ENCODE data around the gene LAMA4. TPM values are rescaled to one million over a fixed set of nuclear protein-coding genes. Genes with fewer than 3 reads are reported as not detected.

LAMA4 gene
- total and polyA plus RNA-seq, 2 of the 13 experiments (the other 11 are each of a cell fraction or from before 2014, with no cell fraction given), result not detected

DNA sequence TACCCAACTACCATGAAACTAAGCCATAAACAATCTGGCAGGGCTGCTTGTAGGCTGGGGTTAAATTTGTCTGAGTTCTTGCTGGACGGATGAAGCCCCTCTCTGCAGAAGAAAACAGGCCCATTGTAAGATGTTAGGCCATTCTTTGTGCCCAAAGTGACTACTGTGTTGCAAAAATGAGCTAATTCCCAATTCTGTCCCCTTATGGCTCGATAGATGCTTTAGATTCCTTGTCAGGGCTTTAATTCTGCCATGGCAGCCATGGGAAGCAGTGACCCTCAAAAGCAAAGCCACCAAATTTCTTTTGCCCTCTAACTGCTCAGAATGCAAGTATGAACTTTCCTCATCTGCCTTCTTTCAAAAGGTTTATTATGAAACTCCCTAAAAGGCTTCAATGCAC is 45.2 kb downstream of the LAMA4 start:
- H3K4me1 ChIP-seq (ENCODE audit: insufficient read depth, low read length), result peaks cover 1% of the 10 kb centered on the region
- H3K4me3 ChIP-seq (replicated peaks in 1 of 3; ENCODE audit: insufficient read depth in 1 of 3, low read depth in 2 of 3, low read length in 3 of 3), result no peak overlapping the region
- H3K27me3 ChIP-seq (ENCODE audit: control insufficient read depth in 1 of 2, insufficient read depth in 2 of 2, low read length in 2 of 2), result no peaks in the 10 kb centered on the region
- in situ Hi-C loops (cut with HindIII; ENCODE audit: extremely low pct_ligation_motif_present, low pct_unique_long_range_greater_than_20kb) (no loop called here), intact Hi-C loops (cut with micrococcal nuclease; ENCODE audit: unreplicated experiment) (no loop called here)
- H2AFZ ChIP-seq (ENCODE audit: low read length), result no peak overlapping the region
- FAIRE-seq (no peak), DNase-seq (ENCODE audit: low spot score) (no peak), ATAC-seq (no peak)
- TF ChIP-seq ZNF891 (CRISPR knock-in tag; IDR thresholded peaks at IDR 0.05) (no peak), ARHGAP35 (CRISPR knock-in tag; IDR thresholded peaks at IDR 0.05; ENCODE audit: borderline replicate concordance) (no peak), ERF (CRISPR knock-in tag; IDR thresholded peaks at IDR 0.05) (no peak), NONO (IDR thresholded peaks at IDR 0.05) (no peak), NONO (CRISPR knock-in tag; conservative IDR thresholded peaks at IDR 0.05) (no peak), SIX1 (CRISPR knock-in tag; IDR thresholded peaks at IDR 0.05; ENCODE audit: borderline replicate concordance) (no peak), HNF4G (IDR thresholded peaks at IDR 0.05; ENCODE audit: borderline replicate concordance, low read depth, low read length) (no peak), HNF4G (CRISPR knock-in tag; IDR thresholded peaks at IDR 0.05; ENCODE audit: borderline replicate concordance, low read depth) (no peak)
- TF ChIP-seq, protein P1, sequence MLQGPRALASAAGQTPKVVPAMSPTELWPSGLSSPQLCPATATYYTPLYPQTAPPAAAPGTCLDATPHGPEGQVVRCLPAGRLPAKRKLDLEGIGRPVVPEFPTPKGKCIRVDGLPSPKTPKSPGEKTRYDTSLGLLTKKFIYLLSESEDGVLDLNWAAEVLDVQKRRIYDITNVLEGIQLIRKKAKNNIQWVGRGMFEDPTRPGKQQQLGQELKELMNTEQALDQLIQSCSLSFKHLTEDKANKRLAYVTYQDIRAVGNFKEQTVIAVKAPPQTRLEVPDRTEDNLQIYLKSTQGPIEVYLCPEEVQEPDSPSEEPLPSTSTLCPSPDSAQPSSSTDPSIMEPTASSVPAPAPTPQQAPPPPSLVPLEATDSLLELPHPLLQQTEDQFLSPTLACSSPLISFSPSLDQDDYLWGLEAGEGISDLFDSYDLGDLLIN (CRISPR knock-in tag; IDR thresholded peaks at IDR 0.05; ENCODE audit: borderline replicate concordance), result no peak
- no peaks in the 10 kb centered on the region for H3K79me2 ChIP-seq (ENCODE audit: insufficient read depth, low read length)
- H4K20me1 ChIP-seq (ENCODE audit: insufficient read depth, low read length), result no peaks in the 10 kb centered on the region
- no TSS peak for BruUV-seq (replicated peaks)
- no peaks in the 10 kb centered on the region for H3K9me3 ChIP-seq (ENCODE audit: low read length)
- H3K9ac ChIP-seq (ENCODE audit: insufficient read depth, low read depth, low read length), result no peak overlapping the region
- no peak overlapping the region for H3K27ac ChIP-seq (ENCODE audit: extremely low read length, insufficient read depth, low read length)
- WGBS (ENCODE audit: low lambda C conversion rate), result 5% methylated on average over 2 of the region's 2 CpGs
- POLR2A ChIA-PET, result no interaction called here
- H3K36me3 ChIP-seq (replicated peaks in 1 of 2; ENCODE audit: control insufficient read depth in 1 of 2, insufficient read depth in 2 of 2, low read length in 2 of 2), result no peaks in the 10 kb centered on the region
- CTCF ChIA-PET (ENCODE audit: low intra/inter-chr PET ratio, low total read pairs), result no interaction called here
- no peak overlapping the region for H3K4me2 ChIP-seq (ENCODE audit: low read depth, low read length)

GRCh38 chr6:112207776-112208175 is 46.6 kb downstream of the LAMA4 start:
- ATAC-seq (no peak), DNase-seq (ENCODE audit: low spot score) (no peak), FAIRE-seq (no peak)
- WGBS (ENCODE audit: low lambda C conversion rate), result 0% methylated on average over 2 of the region's 2 CpGs
- H3K27ac ChIP-seq (ENCODE audit: extremely low read length, insufficient read depth, low read length), result no peak overlapping the region
- no TSS peak for BruUV-seq (replicated peaks)
- H4K20me1 ChIP-seq (ENCODE audit: insufficient read depth, low read length), result no peaks in the 10 kb centered on the region
- H3K4me3 ChIP-seq (replicated peaks in 1 of 3; ENCODE audit: insufficient read depth in 1 of 3, low read depth in 2 of 3, low read length in 3 of 3), result no peak overlapping the region
- H3K9me3 ChIP-seq (ENCODE audit: low read length), result no peaks in the 10 kb centered on the region
- H3K36me3 ChIP-seq (replicated peaks in 1 of 2; ENCODE audit: control insufficient read depth in 1 of 2, insufficient read depth in 2 of 2, low read length in 2 of 2), result no peaks in the 10 kb centered on the region
- ChIA-PET POLR2A (no interaction called here), CTCF (ENCODE audit: low intra/inter-chr PET ratio, low total read pairs) (no interaction called here)
- H2AFZ ChIP-seq (ENCODE audit: low read length), result no peak overlapping the region
- peaks cover 15% of the 10 kb centered on the region for H3K4me1 ChIP-seq (ENCODE audit: insufficient read depth, low read length)
- in situ Hi-C loops (cut with HindIII; ENCODE audit: extremely low pct_ligation_motif_present, low pct_unique_long_range_greater_than_20kb) (no loop called here), intact Hi-C loops (cut with micrococcal nuclease; ENCODE audit: unreplicated experiment) (no loop called here)
- no peaks in the 10 kb centered on the region for H3K79me2 ChIP-seq (ENCODE audit: insufficient read depth, low read length)
- no peaks in the 10 kb centered on the region for H3K27me3 ChIP-seq (ENCODE audit: control insufficient read depth in 1 of 2, insufficient read depth in 2 of 2, low read length in 2 of 2)
- H3K9ac ChIP-seq (ENCODE audit: insufficient read depth, low read depth, low read length), result no peak overlapping the region
- H3K4me2 ChIP-seq (ENCODE audit: low read depth, low read length), result no peak overlapping the region
- TF ChIP-seq, protein P2, sequence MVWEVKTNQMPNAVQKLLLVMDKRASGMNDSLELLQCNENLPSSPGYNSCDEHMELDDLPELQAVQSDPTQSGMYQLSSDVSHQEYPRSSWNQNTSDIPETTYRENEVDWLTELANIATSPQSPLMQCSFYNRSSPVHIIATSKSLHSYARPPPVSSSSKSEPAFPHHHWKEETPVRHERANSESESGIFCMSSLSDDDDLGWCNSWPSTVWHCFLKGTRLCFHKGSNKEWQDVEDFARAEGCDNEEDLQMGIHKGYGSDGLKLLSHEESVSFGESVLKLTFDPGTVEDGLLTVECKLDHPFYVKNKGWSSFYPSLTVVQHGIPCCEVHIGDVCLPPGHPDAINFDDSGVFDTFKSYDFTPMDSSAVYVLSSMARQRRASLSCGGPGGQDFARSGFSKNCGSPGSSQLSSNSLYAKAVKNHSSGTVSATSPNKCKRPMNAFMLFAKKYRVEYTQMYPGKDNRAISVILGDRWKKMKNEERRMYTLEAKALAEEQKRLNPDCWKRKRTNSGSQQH (CRISPR knock-in tag; IDR thresholded peaks at IDR 0.05; ENCODE audit: low read depth), result no peak
- TF ChIP-seq CBX5 (CRISPR knock-in tag; IDR thresholded peaks at IDR 0.05; ENCODE audit: borderline replicate concordance) (no peak), STAT5B (CRISPR knock-in tag; IDR thresholded peaks at IDR 0.05) (no peak), ELF4 (CRISPR knock-in tag; IDR thresholded peaks at IDR 0.05; ENCODE audit: borderline replicate concordance) (no peak), NCOA1 (CRISPR knock-in tag; IDR thresholded peaks at IDR 0.05) (no peak), MEF2D (CRISPR knock-in tag; IDR thresholded peaks at IDR 0.05) (no peak), ZKSCAN1 (IDR thresholded peaks at IDR 0.05; ENCODE audit: low read length) (no peak), DR1 (CRISPR knock-in tag; IDR thresholded peaks at IDR 0.05) (no peak), ZNF549 (CRISPR knock-in tag; IDR thresholded peaks at IDR 0.05) (no peak), JDP2 (CRISPR knock-in tag; IDR thresholded peaks at IDR 0.05; ENCODE audit: borderline replicate concordance) (no peak), CAMTA2 (CRISPR knock-in tag; IDR thresholded peaks at IDR 0.05; ENCODE audit: borderline replicate concordance) (no peak), PHB2 (IDR thresholded peaks at IDR 0.05; ENCODE audit: partially characterized antibody) (no peak)
